Glomerular endothelial cell (primary cell): ENCODE results near the gene CFD. TPM values are rescaled to one million over a fixed set of nuclear protein-coding genes. Genes with fewer than 3 reads are reported as not detected.
"Not testable (repeated sequence)": the region's sequence is repeated elsewhere in the genome, so short reads cannot be mapped to it uniquely, and the experiment has no call there.

Source experiments
- DNase-seq: peaks from one replicate; pipeline ENCODE4 v3.0.0-alpha.2; 2011; ENCODE audit warnings: low read depth, low spot score; ENCODE audit errors: extremely low read depth
- total RNA-seq: library from RNA; depleted of rRNA; stranded (reverse); fragments of >200 nt; gene quantifications from 2 replicates; pipeline ENCODE4 v1.2.3, GENCODE V29; 2015

Gene CFD
- total RNA-seq = 0.24 and 1.2 TPM in 2 replicates

DNA sequence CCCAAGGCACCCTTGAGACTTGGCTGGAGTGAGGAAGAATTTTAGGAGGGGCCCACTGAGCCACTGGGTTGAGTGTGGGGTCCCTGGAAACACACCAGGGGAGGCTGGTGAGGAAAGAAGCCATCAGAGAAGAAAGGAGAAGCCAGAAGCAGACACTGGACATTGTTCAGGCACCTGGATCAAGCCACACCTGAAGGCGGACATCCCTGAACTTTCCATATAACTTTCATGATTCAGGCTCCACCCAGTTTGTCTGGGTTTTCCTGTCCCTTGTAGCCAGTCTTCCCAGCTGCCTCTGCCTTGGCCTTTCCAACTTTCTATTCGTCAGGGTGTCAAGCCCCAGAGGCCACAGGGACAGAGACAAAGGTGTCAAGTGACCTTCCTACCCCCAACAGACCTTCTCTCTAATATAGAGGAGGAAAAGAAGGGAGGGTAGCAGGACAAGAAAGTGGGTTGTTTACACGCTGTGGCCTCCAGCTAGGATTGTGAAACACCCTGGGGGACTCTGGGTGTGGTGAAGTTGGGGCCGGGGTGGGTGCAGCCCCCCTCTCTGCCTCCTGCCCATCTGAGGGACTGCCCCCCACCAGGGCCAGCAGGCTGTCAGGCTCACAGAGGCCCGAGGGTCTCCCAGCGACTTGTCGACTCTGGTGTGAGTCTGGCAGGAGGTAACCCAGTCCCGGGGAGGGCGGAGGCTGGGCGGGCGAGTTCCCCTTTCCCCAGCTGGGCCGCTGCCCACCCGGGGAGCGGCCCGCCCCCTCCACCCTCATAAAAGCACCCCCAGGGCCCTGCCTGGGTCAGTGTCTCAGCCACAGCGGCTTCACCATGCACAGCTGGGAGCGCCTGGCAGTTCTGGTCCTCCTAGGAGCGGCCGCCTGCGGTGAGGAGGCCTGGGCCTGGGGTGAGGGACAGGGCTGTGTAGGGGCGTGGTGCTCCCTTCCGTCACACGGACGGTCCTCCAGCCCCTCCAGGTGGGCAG, at the start of gene CFD:
Gene CFD (plus strand): TSS at position 797 of the 976 bp plus-strand sequence. CDS start 26 bp downstream, at position 823.
- DNase-seq = no peak

DNA sequence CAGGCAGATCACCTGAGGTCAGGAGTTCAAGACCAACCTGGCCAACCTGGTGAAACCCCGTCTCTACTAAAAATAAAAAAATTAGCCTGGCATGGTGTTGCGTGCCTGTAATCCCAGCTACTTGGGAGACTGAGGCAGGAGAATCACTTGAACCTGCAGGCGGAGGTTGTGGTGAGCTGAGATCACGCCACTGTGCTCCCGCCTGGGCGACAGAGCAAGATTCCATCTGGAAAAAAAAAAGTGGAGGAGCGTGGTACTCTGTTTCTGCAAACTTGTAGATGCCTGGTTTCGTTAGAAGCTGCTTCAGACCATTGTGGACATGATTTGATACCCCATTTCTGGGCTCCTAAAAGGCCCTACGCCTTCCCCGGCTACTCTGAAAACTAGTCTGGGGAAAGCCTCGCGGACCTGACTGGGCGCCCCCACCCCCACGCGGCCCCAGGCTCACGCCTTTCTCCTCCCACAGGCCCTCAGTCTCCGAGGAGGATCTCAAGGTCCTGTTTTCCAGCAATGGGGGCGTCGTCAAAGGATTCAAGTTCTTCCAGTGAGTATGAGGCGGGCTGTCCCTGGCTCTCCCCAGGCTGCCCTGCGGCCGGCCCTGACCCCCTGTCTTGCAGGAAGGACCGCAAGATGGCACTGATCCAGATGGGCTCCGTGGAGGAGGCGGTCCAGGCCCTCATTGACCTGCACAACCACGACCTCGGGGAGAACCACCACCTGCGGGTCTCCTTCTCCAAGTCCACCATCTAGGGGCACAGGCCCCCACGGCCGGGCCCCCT, 49.2 kb upstream of the CFD start:
- no peak for DNase-seq

DNA sequence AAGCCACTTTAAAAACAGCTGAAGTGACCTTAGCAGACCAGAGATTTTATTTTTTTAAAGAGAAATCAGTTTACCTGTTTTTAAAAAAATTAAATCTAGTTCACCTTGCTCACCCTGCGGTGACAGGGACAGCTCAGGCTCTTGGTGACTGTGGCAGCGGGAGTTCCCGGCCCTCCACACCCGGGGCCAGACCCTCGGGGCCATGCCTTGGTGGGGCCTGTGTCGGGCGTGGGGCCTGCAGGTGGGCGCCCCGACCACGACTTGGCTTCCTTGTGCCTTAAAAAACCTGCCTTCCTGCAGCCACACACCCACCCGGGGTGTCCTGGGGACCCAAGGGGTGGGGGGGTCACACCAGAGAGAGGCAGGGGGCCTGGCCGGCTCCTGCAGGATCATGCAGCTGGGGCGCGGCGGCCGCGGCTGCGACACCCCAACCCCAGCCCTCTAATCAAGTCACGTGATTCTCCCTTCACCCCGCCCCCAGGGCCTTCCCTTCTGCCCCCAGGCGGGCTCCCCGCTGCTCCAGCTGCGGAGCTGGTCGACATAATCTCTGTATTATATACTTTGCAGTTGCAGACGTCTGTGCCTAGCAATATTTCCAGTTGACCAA, 48.5 kb upstream of the CFD start:
- DNase-seq = no peak

- DNase-seq = no peak
Observed at GRCh38 chr19:811506-812048, 47.9 kb upstream of the CFD start.

GRCh38 chr19:812049-812746, 47.3 kb upstream of the CFD start:
- no peak for DNase-seq

DNA sequence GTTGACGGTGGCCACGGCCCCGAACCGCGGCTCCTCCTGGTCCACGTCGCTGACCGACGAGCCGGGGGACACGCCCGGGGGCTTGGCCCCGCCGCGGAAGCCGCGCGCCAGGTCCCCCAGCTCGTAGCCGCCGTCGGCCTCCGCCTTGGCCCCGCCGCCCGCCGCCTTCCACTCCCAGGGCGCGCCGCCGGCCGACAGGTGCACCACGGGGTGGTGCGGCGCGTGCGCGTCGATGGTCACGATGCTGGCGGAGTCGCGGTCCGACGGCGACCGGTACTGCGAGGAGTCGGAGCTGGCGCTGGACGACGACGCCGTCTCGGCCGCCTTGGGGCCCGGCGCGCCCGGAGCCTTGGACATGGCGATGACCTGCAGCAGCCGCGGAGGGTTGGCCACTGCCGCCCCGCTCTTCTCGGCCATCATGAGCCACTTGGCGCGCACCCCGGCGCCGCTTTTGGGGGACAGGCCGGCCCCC, 46.7 kb upstream of the CFD start:
- no peak for DNase-seq

DNA sequence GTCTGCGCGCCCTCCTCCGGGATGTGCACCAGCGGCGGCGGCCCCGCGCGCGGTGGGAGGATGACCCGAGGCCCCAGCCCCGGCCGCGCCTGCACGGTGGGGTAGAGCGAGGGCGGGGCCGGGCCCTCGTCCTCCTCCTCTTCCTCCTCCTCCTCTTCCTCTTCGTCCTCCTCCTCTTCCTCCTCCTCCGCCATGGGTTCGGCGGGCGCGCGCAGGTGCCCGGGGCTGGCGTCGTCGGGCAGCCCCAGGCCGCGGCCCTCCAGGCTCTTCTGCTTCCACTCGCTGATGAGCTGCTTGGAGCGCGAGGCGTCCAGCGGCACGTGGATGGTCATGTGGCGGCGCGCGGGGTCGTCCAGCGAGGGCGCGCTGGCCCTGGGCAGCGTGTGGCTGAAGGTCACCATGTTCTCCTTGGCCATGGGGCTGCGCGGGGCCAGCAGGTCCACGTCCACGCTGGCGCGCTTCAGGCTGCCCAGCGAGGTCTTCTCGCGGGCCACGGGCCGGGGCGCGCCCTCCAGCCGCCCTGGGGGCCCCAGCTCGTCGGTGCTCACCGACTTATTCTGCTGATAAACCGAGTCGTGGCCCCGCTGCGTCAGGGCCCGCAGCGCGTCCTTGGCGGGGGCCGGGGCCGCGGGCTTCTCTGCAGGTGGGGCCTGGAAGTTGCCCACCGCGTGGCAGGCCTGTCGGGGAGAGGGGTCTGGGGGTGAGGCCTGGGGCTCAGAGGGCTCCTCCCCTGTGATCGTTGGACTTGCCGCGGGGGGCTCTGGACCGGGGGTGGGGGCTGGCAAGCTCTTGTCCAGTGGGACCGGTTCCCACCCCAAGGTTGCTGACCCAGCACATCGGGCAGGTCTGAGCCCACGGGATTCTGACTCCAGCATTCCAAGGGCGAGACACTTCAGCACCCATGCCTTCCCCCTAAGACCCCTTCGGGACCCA, 46.0 kb upstream of the CFD start:
- DNase-seq = no peak

GRCh38 chr19:814152-815078, 45.0 kb upstream of the CFD start:
- no peak for DNase-seq

DNA sequence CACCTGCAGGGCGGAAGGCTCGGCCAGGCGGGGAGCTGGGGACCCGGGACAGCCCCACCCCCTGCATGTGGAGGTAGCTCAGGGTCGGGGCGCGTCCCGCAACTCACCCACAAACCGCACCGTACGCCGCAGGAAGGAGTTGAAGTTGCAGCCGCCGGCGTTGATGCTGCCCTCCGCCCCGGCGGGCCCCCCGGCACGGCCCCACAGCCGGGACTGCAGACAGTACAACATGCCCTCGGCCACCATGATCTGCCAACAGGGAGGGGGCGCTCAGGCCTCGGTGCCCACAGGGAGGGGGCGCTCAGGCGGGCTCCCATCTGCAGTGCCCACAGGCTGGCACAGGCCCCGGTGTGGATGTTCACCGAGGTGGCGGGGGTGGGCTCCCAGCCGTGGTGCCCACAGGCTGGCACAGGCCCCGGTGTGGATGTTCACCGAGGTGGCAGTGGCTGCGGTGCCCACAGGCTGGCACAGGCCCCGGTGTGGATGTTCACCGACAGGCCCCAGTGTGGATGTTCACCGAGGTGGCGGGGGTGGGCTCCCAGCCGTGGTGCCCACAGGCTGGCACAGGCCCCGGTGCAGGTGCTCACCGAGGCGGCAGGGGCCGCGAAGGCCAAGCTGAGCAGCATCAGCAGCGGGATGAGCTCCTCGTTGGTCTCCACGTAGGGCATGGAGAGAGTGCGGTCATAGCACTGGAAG, 44.2 kb upstream of the CFD start:
- DNase-seq = no peak

DNA sequence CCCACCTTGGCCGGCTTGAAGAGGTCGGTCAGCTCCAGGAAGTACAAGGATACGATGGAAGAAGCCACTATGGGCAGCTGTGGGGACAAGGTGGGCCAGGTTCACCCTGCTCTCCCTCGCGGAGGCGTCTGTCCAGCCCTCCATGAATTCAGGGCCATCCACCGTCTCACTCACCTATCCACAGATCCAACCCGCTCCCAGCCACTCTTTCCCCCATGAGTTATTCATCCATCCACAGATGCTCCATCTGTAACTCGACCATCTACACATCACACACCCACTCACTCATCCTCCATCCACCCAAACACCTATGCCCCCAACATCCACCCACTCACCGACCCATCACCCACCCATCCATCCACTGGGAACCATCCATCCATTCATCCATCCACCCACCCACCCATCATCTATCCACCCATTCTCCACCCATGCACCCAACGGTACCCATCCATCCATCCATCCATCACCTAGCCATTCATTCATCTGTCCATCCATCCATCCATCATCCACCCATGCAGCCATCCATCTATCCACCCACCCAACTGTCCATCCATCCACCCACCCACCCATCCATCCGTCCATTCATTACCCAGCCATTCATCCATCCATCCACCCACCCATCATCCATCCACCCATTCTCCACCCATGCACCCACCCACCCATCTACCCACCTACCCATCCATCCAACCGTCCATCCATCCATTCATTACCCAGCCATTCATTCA, 43.5 kb upstream of the CFD start:
- DNase-seq = no peak

GRCh38 chr19:816500-816857, 43.0 kb upstream of the CFD start:
- no peak for DNase-seq

- not testable (repeated sequence) for DNase-seq
Observed at GRCh38 chr19:820212-820611, 39.3 kb upstream of the CFD start.

DNA sequence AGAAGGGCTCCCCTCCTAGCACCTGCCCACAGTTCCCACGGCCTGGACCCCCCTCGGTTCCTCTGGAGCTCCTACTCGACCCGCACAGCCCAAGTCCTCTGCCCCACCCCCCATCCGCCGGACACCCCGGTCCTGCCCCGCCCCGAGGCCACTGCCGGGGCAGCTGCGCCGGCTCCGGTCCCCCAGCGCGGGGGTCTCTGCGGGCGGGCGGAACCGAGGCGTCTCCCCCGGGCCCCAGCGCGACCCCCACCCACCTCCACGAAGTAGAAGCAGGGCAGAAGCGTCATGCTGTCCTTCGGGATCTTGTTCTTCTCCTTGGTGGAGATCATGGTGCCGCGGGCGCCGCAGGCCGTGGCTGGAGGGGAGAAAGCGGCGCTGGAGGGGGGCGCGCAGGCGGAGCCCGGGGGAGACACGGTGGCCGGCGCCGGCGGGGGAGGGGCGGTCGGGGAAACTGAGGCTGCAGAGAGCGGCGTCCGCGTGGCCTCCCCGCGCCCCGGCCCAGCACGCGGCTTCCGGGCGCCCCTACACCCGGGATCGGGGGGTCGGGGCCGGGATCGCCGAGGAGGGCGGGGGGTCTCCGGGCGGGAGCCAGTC, 38.1 kb upstream of the CFD start:
- DNase-seq = no peak

GRCh38 chr19:821825-822503, 37.5 kb upstream of the CFD start, which contains the start of gene PLPPR3:
Gene PLPPR3, minus strand, starts transcription at chr19:821955. Its CDS starts 396 bp downstream, at chr19:821559.
- DNase-seq = no peak

- DNase-seq = no peak
Observed at GRCh38 chr19:823565-824121, 35.8 kb upstream of the CFD start.

GRCh38 chr19:824885-825284, 34.6 kb upstream of the CFD start:
- no peak for DNase-seq
